Lower leg skin (tissue), 4 donors: ENCODE results near the gene CLIC3. TPM values are rescaled to one million over a fixed set of nuclear protein-coding genes. Genes with fewer than 3 reads are reported as not detected.
"Not testable (repeated sequence)": the region's sequence is repeated elsewhere in the genome, so short reads cannot be mapped to it uniquely, and the experiment has no call there.

Source experiments
- DNase-seq, 2 donors: peaks; one replicate each; pipeline ENCODE4 v3.0.0-alpha.2; 2019; ENCODE audit warnings: low spot score in 2 of 2
- H3K4me3 ChIP-seq: fragments of 200-600 bp; sonication (generic); 2 replicates; pipeline ENCODE4 v1.5.1; 2017; ENCODE audit warnings: mild to moderate bottlenecking, low read depth; ENCODE audit not compliant: poor library complexity, severe bottlenecking
- CTCF ChIP-seq, 3 donors: fragments of 450-650 bp; IDR thresholded peaks; one replicate each; pipeline ENCODE4 v1.5.1; 2016; ENCODE audit warnings: antibody characterized with exemption in 3 of 3, mild to moderate bottlenecking in 3 of 3, moderate library complexity in 2 of 3
- POLR2A ChIP-seq, 2 donors: fragments of 450-650 bp; IDR thresholded peaks; one replicate each; pipeline ENCODE4 v1.6.1; 2016 to 2017; ENCODE audit warnings: antibody characterized with exemption in 2 of 2, mild to moderate bottlenecking in 1 of 2, moderate library complexity in 1 of 2
- WGBS, 2 donors: methylation state at CpG; one replicate each; pipeline ENCODE4 v1.1.5; 2018; 5-methylcytosine and 5-hydroxymethylcytosine counted together
- intact Hi-C: fragments of 100-400 bp; cut with DNase I; formaldehyde crosslinking; loops from one replicate; pipeline ENCODE4 v1.15.0; 2023; ENCODE audit warnings: low total_unique reads
- total RNA-seq, 4 donors: library from RNA; depleted of rRNA; stranded (reverse); fragments of >200 nt; gene quantifications; one replicate each; pipeline ENCODE4 v1.1.0, GENCODE V29; 2016

Gene CLIC3
- total RNA-seq, 4 donors from 2014 or later, result 114 to 328 (median 163) TPM

- intact Hi-C loops, result loop anchor here (5.0 kb wide), 1 partner anchor 252 kb away; no protein-coding TSS in a partner anchor
- H3K4me3 ChIP-seq, result no peak overlapping the region
- TF ChIP-seq POLR2A (IDR thresholded peaks at IDR 0.05) (no peak), CTCF (IDR thresholded peaks at IDR 0.05) (no peak)
- WGBS, 2 donors, result 20 to 33% methylated on average over 12 of the region's 15 CpGs
- no peak for DNase-seq
These were observed 37.8 kb upstream of the CLIC3 start for GRCh38 chr9:137034039-137034708.

- not testable (repeated sequence) for H3K4me3 ChIP-seq, DNase-seq
- intact Hi-C loops, result loop anchor here (5.0 kb wide), 1 partner anchor 251 kb away; no protein-coding TSS in a partner anchor
- 87 to 90% methylated on average over 5 of the region's 5 CpGs for WGBS, 2 donors
These were observed 37.1 kb upstream of the CLIC3 start for GRCh38 chr9:137033481-137033880.

GRCh38 chr9:137032858-137033257 is 36.5 kb upstream of the CLIC3 start:
- no peak for TF ChIP-seq CTCF (IDR thresholded peaks at IDR 0.05)
- TF ChIP-seq POLR2A (IDR thresholded peaks at IDR 0.05), result no peak
- DNase-seq, result no peak
- intact Hi-C loops, result loop anchor here (5.0 kb wide), 1 partner anchor 251 kb away; no protein-coding TSS in a partner anchor
- H3K4me3 ChIP-seq, result no peak overlapping the region
- WGBS, 2 donors, result 71 to 83% methylated on average over 10 of the region's 10 CpGs

- 58 to 60% methylated on average over 15 of the region's 16 CpGs for WGBS, 2 donors
- no peak for DNase-seq
- intact Hi-C loops, result loop anchor here (5.0 kb wide), 1 partner anchor 250 kb away; no protein-coding TSS in a partner anchor
- no peak within 1 kb of the TSS for H3K4me3 ChIP-seq
- no peak for TF ChIP-seq CTCF (IDR thresholded peaks at IDR 0.05)
- no peak for TF ChIP-seq POLR2A (IDR thresholded peaks at IDR 0.05)
These were observed 35.7 kb upstream of the CLIC3 start, which contains the start of gene FUT7 for GRCh38 chr9:137031904-137032640. FUT7 (minus strand) TSS chr9:137032088; CDS start chr9:137031991, 97 bp downstream.

DNA sequence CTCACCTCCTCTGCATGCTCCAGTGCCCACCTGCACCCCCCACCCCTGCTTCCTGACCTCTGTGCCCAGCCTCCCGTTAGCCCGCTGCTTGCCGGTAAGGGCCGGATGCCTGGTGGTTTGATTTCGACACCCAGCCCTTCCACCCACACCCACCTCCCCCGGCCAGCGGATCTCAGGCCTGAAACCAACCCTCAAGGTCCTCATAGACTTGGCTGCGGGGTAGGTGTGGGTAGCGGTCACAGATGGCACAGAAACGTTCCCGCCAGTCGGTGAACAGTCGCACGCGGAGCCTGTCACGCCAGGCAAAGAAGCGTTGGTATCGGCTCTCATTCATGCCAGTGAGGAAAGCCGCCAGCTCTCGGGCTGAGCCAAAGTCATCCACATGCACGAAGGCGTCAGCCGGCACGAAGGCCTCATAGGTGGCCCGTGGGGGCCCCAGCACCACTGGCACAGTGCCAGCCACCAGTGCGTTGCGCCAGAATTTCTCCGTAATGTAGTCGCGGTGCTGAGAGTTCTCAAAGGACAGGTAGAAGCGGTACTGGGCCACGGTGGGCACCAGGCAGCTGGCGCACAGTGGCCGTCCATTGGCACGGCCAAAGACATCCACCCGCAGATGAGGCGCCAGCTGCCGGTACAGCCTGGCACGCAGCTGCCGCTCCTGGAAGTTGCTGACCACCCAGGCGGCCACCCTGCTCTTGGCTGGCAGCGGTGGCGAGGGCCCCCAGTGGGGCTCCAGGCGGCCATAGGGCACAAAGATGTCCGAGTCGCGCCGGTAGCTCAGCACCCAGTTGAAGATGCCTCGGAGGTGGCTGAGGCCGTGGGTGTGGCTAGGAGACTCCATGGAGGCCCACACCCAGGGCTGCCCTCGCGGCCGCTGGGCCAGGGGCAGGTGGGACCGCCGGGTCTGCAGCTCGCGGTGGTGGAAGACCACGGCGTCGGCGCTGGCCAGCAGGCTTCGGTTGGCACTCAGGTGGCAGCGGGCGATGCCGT is 34.5 kb upstream of the CLIC3 start:
- WGBS, 2 donors, result 65 to 82% methylated on average over 29 to 63 of the region's 65 CpGs
- intact Hi-C loops, result loop anchor here (5.0 kb wide), 1 partner anchor 249 kb away; no protein-coding TSS in a partner anchor
- no peak for DNase-seq
- no peak overlapping the region for H3K4me3 ChIP-seq
- no peak for TF ChIP-seq CTCF (IDR thresholded peaks at IDR 0.05)
- no peak for TF ChIP-seq POLR2A (IDR thresholded peaks at IDR 0.05)
